Non-pigmented ciliary epithelial cell (primary cell): ENCODE measurements around the gene C2orf49.
A peak's percentile ranks its signal among the peaks of the same experiment; 100 is the strongest.
"Not testable (repeated sequence)": the region's sequence is repeated elsewhere in the genome, so short reads cannot be mapped to it uniquely, and the experiment has no call there.

ENCODE experiments used
- DNase-seq: peaks from one replicate; pipeline ENCODE4 v3.0.0-alpha.2; 2010; ENCODE audit warnings: low read depth

Gene C2orf49

DNA sequence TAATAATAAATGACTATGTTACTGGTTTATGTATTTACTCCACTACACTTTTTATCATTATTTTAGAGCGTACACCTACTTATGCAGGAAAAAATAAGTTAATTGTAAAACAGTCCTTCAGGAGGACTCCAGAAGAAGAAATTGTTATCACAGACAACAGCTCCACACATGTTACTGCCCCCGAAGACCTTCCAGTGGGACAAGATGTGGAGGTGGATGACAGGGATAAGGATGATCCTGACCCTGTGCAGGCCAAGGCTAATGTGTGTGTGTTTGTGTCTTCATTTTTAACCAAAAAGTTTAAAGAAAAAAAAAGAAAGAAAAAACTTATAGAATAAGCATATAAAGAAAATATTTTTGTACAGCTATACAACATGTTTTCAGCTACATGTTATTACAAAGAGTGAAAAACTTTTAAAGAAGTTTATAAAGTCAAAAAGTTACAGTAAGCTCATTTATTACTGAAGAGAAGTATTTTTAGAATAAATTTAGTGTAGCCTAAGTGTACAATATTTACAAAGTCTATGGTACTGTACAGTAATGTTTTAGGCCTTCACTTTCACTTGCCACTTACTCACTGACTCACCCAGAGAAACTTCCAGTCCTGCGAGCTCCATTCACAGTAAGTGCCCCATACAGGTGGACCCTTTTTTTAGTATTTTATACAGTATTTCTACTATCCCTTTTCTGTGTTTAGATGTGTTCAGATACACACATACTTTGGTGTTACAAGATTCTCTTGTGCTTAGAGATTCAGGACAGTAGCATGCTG is 15.3 kb upstream of the C2orf49 start:
- no peak for DNase-seq

DNA sequence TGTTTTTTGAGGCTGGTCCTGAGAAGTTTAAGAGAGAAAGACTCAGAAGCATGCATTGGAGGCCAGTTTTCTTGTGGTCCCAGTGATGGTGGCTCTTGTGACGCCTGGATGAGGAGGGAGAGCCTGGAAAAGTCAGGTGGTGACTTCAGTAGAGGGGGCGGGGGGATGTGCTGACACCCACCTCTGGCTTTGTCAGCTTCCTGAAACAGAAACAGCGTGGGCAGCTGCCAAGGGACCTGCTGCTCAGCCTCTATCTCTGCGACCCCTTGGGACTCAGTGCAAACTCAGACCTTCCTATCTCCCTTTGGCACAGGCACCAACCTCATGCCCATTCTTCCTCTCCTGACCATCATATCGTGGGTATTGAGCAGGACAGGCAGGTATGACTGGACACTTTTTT is 14.2 kb upstream of the C2orf49 start:
- no peak for DNase-seq

DNA sequence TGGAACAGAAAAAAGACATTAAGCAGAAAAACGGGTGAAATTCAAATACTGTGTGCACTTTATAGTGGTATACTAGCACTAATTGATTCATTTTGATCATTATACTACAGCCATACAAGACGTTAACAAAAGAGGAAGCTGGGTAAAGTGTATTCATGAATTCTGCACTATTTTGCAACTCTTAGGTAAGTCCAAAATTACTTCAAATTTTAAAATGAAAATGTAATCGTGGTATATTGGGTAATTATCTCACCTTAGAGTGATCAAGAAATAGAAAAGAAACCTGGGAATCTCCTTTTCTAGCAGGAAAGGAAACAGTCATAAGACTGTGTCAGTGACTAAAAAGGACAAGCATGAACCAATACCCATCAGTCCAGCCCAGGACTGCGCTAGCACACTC is 13.2 kb upstream of the C2orf49 start:
- no peak for DNase-seq

- DNase-seq, result peak; percentile 79
Observed at GRCh38 chr2:105324732-105325131, 12.6 kb upstream of the C2orf49 start.

DNA sequence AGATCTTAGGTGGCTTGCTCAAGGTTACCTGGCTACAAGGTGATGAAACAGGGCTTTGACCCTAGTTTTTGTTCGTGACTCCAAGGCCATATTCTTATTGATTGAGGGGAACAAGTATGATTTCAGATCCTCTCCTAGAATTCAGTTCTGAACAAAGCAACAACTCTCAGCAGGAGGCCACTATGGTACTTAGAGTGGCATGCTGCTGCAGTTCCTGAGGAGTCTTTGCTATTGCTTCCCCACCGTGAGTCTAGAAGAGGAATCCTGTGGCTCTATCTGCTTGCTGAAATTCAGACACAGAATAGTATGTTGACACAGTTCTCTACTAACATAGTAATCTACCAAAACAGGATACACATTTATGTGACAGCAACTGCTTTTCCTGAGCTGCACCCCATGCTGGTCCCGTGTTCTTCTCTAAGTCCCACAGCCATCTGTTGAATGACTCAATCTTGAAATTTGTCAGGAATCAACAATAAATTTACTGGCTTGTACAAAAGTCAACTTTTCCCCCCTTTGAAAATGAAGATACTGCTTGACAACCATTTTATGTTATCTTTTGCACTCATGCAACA is 11.9 kb upstream of the C2orf49 start:
- peak; percentile 55 for DNase-seq

- not testable (repeated sequence) for DNase-seq
Observed at GRCh38 chr2:105327271-105327670, 10.1 kb upstream of the C2orf49 start.

DNA sequence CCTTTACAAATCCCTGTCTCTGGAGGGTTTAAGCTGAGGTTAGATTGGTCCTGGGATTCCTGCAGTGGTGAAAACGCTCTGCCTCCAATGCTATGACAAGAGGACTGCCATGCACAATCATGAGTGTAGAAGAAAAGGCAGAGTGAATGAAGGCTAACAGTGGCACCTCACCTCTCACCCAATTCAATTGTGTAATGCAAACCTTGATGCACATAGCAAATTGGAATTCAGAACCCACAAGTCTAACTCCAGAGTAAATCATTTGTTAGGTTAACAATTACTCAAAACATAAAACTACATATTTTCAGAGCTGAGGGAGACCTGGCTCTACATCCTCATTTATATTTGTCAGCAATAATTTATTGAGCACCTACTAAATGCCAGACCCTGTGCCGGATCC is 9.7 kb upstream of the C2orf49 start:
- DNase-seq, result no peak

DNA sequence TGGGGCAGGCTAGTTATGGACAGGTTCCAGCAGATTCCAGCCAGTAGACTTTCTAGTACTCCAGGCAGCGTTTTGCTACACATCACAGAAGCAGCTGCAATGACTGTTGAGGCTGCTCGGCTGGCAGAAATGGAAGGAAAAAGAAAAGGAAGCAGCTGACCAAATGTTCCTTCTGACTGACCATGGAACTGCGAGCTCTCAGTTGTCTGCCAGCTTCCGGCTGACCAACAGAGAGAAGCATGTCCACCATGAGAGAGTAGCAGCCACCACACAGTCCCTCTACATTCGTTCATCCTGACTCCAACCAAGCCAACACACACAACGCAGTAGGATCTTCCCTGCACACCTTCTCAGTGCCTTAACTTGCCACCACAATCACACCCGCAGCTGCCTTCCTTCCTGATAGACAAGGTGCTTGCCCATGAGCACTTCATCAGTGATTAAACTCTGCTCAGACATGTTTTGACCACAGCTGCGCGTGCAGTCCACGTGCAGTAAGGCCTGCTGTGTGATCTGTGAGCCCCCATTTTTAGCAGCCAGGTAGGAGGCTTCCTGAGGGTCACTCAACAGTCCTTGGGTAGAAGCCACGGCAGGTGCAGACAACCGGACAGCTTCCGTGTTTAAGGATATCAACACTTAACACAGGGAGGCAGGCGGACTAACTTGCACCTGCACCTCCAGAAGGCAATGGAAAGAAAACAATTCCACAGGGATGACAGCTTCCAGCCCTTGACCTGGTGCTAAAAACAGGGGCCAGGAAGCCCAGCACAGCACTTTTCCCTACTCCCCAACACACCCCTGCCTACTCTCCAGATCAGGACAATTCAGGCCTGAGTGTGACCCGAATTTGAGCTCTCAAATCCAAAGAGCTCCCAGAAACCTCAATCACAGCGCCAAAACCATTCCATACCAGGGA is 8.8 kb upstream of the C2orf49 start:
- DNase-seq, result no peak

GRCh38 chr2:105329197-105329554 is 8.2 kb upstream of the C2orf49 start:
- DNase-seq, result no peak

GRCh38 chr2:105329561-105330495 is 7.5 kb upstream of the C2orf49 start, which contains the start of gene TGFBRAP1:
Gene TGFBRAP1, minus strand, starts transcription at chr2:105329735. Its CDS starts 21,434 bp downstream, at chr2:105308301.
- DNase-seq, result no peak

DNA sequence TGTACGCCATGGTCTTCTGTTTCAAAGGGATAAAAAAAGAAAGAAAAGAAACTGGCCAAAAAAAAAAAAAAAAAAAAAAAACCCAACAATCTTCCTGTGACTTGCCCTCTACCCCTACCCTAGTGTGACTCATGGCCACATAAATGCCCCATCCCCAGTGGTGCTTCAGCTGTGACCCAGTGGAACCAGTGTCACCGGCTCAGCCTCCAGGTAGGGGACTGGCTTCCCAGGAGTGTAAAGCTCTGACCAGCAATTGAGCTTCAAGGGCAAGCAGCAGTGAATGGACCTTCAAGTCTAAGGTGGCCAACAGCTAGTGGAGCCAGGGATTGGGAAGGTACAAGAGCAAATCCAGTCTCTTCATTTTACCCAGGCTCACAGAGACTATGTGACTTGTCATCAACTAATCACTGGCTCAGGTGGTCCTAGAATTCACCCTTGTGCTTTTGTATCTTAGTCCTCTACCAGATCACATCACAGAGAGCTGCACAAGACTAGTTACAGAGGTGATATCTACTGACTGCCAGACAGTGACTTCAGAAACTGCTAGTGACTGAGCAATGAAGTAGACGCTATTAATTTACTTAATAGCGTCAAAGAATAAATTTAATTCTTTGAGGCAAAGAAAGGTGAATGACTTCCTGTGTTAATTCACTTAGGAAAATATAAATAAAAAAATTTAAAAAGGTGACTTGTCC is 6.5 kb upstream of the C2orf49 start:
- no peak for DNase-seq

GRCh38 chr2:105334211-105334610 is 3.1 kb upstream of the C2orf49 start:
- DNase-seq, result no peak

GRCh38 chr2:105335469-105335868 is 1.9 kb upstream of the C2orf49 start:
- no peak for DNase-seq

GRCh38 chr2:105336786-105337121 is 586 bp upstream of the C2orf49 start:
- no peak for DNase-seq

DNA sequence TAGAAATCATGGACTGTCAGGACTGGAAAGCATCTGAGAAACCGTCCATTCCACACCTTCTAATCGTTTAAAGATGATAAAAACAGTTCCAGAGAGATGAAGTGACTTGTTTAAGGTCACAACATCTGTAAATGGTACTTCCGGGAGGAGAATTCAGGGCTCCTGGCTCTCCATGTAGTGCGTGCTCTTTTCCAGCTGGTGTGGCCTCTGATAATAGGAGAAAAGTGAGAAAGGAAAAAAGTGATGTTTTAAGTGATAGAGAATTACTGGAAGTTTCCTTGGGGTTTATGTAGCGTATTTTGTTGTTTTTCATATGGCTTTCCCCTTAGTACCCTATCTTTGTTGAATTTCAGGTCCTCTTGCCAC is 663 bp downstream of the C2orf49 start:
- no peak for DNase-seq

DNA sequence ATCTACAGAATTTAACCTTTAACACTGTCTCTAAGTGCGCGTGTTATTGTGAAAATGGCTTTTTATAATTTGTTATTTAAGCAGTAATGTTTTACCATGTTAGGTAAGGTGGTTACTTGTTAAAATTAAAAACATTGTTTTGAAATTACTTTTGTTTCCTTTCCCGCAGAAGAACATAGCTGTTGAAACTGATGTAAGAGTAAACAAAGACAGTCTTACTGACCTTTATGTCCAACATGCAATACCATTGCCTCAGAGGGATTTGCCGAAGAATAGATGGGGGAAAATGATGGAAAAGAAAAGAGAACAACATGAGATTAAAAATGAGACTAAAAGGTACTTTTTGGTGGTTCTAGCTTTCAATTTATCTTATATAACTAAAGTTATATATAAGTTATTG is 2.1 kb downstream of the C2orf49 start:
- no peak for DNase-seq

DNA sequence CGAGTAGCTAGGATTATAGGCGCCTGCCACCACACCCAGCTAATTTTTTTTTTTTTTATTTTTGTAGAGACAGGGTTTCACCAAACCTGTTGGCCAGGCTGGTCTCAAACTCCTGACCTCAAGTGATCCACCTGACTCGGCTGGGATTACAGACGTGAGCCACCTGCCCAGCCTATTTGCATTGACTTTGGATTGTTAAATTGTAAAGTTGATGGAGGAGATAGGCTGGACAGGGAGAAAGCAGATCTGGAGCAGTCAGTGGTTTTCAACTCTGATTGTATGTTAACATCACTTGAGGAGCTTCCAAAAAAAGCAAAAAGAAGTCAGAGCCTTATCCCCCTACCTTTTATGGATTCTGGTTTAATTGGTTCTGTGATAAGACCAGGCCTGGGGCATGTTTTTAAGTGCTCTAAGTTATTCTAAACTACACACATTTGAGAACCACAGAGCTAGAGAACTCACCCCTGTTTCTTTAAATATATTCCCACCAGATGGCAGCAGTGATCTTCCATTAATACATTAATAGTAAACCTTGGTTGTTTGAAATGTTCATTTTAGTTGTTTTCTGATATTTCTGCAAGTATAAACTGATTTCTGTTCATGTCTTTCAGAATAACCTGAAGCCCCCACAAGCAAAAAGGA is 7.5 kb downstream of the C2orf49 start:
- DNase-seq, result no peak

DNA sequence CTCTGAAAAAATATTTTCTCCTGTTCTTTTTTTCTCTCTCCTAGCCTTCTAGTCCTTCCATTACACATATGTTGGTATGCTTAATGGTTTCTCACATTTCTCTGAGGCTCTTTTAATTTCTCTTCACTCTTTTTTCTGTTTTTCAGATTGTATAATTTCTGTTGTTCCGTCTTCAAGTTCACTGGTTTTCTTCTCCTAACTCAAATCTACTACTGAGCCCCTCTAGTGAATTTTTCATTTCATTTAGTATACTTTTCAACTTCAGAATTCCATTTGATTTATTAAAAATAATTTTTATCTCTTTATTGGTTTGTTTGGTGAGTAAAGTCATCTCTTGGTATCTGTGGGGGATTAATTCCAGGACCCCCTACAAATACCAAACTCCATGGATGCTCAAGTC is 19.8 kb downstream of the C2orf49 start:
- DNase-seq, result no peak

GRCh38 chr2:105358593-105358992 is 21.3 kb downstream of the C2orf49 start:
- no peak for DNase-seq

- DNase-seq, result no peak
Observed at GRCh38 chr2:105361102-105361889, 24.0 kb downstream of the C2orf49 start.
